Psoas muscle (tissue), 8 donors: ENCODE results near the gene TUBG1. TPM values are rescaled to one million over a fixed set of nuclear protein-coding genes. Genes with fewer than 3 reads are reported as not detected.

ENCODE experiments used
- ATAC-seq, 4 donors: fragments of 200-7000 bp; cut with Tn5 transposase; one replicate each; pipeline ENCODE4 v1.9.1; 2020; ENCODE audit warnings: moderate library complexity in 3 of 4, mild to moderate bottlenecking in 2 of 4
- DNase-seq, 2 donors: peaks; one replicate each; pipeline ENCODE4 v3.0.0-alpha.2; 2020
- H3K27ac ChIP-seq: fragments of 200-600 bp; one replicate; pipeline ENCODE4 v1.8.0; 2022
- H3K27me3 ChIP-seq, 3 donors: fragments of 200-600 bp in 1 of 3; one replicate each; pipeline versions ENCODE4 v1.6.1 to v1.8.0; 2013 to 2022; ENCODE audit warnings: low read length in 2 of 3, mild to moderate bottlenecking in 2 of 3, moderate library complexity in 1 of 3; ENCODE audit not compliant: insufficient read depth in 3 of 3
- H3K36me3 ChIP-seq, 2 donors: fragments of 200-600 bp in 1 of 2; one replicate each; pipeline versions ENCODE4 v1.6.1 to v1.8.0; 2013 to 2022; ENCODE audit warnings: low read depth in 1 of 2, mild to moderate bottlenecking in 1 of 2, moderate library complexity in 1 of 2; ENCODE audit not compliant: insufficient read depth in 1 of 2
- H3K4me1 ChIP-seq: fragments of 200-600 bp; one replicate; pipeline ENCODE4 v1.8.0; 2022
- H3K4me3 ChIP-seq: fragments of 200-600 bp; one replicate; pipeline ENCODE4 v1.8.0; 2022; ENCODE audit warnings: mild to moderate bottlenecking
- H3K9me3 ChIP-seq: fragments of 200-600 bp; one replicate; pipeline ENCODE4 v1.8.0; 2022
- WGBS, 3 donors: extraction: QIAGEN DNeasy Blood & Tissue Kit; methylation state at CpG; one replicate each; pipeline versions ENCODE4 v1.1.6 to v1.1.7; 2013; 5-methylcytosine and 5-hydroxymethylcytosine counted together
- intact Hi-C, 2 donors: fragments of 100-400 bp; cut with DNase I; formaldehyde crosslinking; loops; one replicate each; pipeline versions ENCODE4 v1.11.0 to v1.14.2; 2022
- polyA plus RNA-seq, 3 donors: library from polyadenylated mRNA; stranded (reverse); fragments of 200-250 nt; gene quantifications; one replicate each; pipeline ENCODE4 v1.2.3, GENCODE V29; 2013
- total RNA-seq, 4 donors: library from RNA; stranded (reverse); fragmentation: NEBNext Ultra II Directional in 2 of 4; extraction: Animal tissue kit (Norgen Biotek cat#: 25700) in 2 of 4; gene quantifications; one replicate each; pipeline versions ENCODE4 v1.2.1 to v1.2.4, GENCODE V29; 2021 to 2023
- TF ChIP-seq, protein P1 (sequence below): fragments of 200-600 bp; IDR thresholded peaks from one replicate; pipeline ENCODE4 v1.8.0; 2022; ENCODE audit warnings: antibody characterized with exemption
- donor health status: healthy with polysubstance abuse.
- donor health status: DM: no; HTN: no; CAD: no; lungs with moderate emphysema.
- donor health status: Bipolar disorder and iron deficiency.
- donor health status: healthy.
- donor health status: DM: yes; HTN: yes; CAD: no.
- donor health status: DM: no; HTN: no; CAD: no.
- donor health status: DM: no; HTN: no; CAD: no.
- donor health status: DM: yes; HTN: yes; CAD: no.

TUBG1 gene
- total and polyA plus RNA-seq, 7 donors = 46.9 to 90.2 (median 68.8) TPM

DNA sequence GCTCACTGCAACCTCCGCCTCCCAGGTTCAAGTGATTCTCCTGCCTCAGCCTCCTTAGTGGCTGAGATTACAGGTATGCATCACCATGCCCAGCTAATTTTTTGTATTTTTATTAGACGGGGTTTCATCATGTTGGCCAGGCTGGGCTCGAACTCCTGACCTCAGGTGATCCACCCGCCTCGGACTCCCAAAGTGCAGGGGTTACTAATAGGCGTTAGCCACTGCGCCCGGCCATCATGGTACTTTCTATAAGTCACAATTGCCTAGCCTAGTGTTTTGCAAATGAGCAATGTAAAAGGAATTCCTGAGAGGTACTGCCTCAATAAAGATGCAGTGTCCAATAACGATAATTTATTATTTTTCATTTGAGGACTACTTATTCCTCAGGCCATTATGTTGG is 18.1 kb upstream of the TUBG1 start:
- Histone ChIP-seq H3K27me3 (no peaks in the 10 kb centered on the region), H3K9me3 (no peaks in the 10 kb centered on the region), H3K36me3 (peaks cover 7 to 91% of the 10 kb centered on the region in 2 donors), H3K4me1 (no peaks in the 10 kb centered on the region), H3K4me3 (no peak overlapping the region), H3K27ac (no peak overlapping the region)
- TF ChIP-seq, protein P1, sequence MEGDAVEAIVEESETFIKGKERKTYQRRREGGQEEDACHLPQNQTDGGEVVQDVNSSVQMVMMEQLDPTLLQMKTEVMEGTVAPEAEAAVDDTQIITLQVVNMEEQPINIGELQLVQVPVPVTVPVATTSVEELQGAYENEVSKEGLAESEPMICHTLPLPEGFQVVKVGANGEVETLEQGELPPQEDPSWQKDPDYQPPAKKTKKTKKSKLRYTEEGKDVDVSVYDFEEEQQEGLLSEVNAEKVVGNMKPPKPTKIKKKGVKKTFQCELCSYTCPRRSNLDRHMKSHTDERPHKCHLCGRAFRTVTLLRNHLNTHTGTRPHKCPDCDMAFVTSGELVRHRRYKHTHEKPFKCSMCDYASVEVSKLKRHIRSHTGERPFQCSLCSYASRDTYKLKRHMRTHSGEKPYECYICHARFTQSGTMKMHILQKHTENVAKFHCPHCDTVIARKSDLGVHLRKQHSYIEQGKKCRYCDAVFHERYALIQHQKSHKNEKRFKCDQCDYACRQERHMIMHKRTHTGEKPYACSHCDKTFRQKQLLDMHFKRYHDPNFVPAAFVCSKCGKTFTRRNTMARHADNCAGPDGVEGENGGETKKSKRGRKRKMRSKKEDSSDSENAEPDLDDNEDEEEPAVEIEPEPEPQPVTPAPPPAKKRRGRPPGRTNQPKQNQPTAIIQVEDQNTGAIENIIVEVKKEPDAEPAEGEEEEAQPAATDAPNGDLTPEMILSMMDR = no peak
- 92 to 94% (median 93%) methylated on average over 9 of the region's 9 CpGs for WGBS, 3 donors
- ATAC-seq (no peak), DNase-seq (no peak)
- intact Hi-C loops = no loop called here

DNA sequence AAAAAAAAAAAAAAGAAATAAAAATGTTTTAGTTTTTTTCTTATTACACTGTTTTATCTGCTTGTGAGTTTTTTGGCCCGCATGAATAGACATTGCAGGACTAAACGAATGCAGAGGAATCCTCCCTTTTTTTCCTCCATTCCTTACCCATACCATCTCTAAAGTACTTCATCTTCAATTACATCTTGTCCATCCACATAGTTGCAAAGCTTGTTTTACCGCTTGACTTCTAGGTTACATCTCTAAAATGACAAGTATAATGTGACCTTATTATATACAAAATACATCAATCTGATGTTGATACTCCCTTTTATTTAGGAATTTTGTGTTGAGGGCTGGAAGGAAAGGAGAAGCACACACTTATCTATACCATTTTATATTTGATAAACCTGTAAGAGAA is 13.1 kb upstream of the TUBG1 start:
- DNase-seq = no peak
- TF ChIP-seq, protein P1 = no peak
- Histone ChIP-seq H3K27me3 (no peaks in the 10 kb centered on the region), H3K4me3 (no peak overlapping the region), H3K4me1 (peaks cover 20% of the 10 kb centered on the region), H3K9me3 (no peaks in the 10 kb centered on the region), H3K27ac (no peak overlapping the region), H3K36me3 (peaks cover 0 to 46% of the 10 kb centered on the region in 2 donors)
- no peak for ATAC-seq
- 73 to 81% (median 78%) methylated on average over 3 of the region's 3 CpGs for WGBS, 3 donors
- intact Hi-C loops = no loop called here

DNA sequence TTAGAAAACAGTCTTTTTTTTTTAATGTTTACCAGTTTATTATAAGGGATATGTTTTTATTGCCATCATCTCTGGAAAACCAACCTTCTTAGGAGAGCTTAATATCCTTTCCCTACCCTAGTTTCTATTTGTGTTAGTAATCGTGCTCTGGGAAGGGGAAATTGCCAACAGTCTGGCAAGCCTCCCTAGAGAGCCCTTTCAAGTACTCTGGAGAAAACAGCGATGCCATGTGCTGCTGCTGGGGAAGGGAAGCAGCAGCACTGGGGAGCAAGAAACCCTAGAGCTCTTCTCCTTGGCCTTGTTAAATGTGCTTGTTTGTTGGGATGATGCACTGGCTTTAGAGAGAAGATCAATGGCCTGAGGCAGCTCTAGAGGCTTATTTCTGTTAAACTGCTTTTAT is 10.6 kb upstream of the TUBG1 start:
- TF ChIP-seq, protein P1 = no peak
- H3K4me1 ChIP-seq = peaks cover 20% of the 10 kb centered on the region
- H3K36me3 ChIP-seq = peaks cover 3 to 35% of the 10 kb centered on the region in 2 donors
- no peak overlapping the region for H3K4me3 ChIP-seq
- no peaks in the 10 kb centered on the region for H3K9me3 ChIP-seq
- ATAC-seq = peak; percentile 44 to 86 (median 64)
- DNase-seq = no peak
- H3K27ac ChIP-seq = peak overlapping the region; percentile 26
- no peaks in the 10 kb centered on the region for H3K27me3 ChIP-seq
- intact Hi-C loops = no loop called here
- 4 to 15% (median 11%) methylated on average over 2 of the region's 2 CpGs for WGBS, 3 donors

DNA sequence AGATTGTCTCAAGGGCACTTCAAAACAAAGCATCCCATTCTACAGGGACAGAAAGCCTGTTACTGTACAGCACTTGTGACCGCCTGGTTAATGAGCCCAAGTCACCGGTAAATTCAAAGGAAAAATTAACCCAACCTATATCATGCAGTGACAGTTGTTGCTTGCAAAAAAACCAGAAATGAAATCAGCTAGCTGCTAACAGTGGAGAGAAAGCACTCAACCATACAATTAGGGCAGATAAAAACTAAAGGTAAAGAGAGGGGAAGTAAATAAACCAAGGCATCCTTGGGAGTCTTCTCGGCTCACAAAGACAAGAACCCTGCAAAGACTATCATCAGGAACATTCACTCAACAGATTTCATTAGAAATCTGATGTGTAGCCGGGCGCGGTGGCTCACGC is 6.2 kb upstream of the TUBG1 start:
- 90 to 92% (median 91%) methylated on average over 7 of the region's 7 CpGs for WGBS, 3 donors
- DNase-seq (no peak), ATAC-seq (no peak)
- no peak overlapping the region for H3K27ac ChIP-seq
- no peak overlapping the region for H3K4me3 ChIP-seq
- TF ChIP-seq, protein P1 = no peak
- peaks cover 3 to 18% of the 10 kb centered on the region in 2 donors for H3K36me3 ChIP-seq
- peaks cover 51% of the 10 kb centered on the region for H3K4me1 ChIP-seq
- no peaks in the 10 kb centered on the region for H3K27me3 ChIP-seq
- no peaks in the 10 kb centered on the region for H3K9me3 ChIP-seq
- intact Hi-C loops = no loop called here

- intact Hi-C loops = no loop called here
- H3K27ac ChIP-seq = peak overlapping the region; percentile 90
- peaks cover 40% of the 10 kb centered on the region for H3K4me1 ChIP-seq
Observed at GRCh38 chr17:42607769-42608168, 1.7 kb upstream of the TUBG1 start.

More at GRCh38 chr17:42607769-42608168, 1.7 kb upstream of the TUBG1 start:
- peak overlapping the region; percentile 79 for H3K4me3 ChIP-seq
- DNase-seq (no peak), ATAC-seq (no peak)
- peaks cover 10 to 33% of the 10 kb centered on the region in 2 donors for H3K36me3 ChIP-seq
- WGBS, 3 donors = 13 to 37% (median 14%) methylated on average over 3 of the region's 3 CpGs
- TF ChIP-seq, protein P1 = no peak
- no peaks in the 10 kb centered on the region for H3K27me3 ChIP-seq
- no peaks in the 10 kb centered on the region for H3K9me3 ChIP-seq
